HG03108 (cell line): Measurements from ENCODE around the gene SCN4A.

Experiments
- ATAC-seq: cut with Tn5 transposase; IDR thresholded peaks from one replicate; pipeline ENCODE4 v1.9.1; 2021; ENCODE audit warnings: moderate library complexity; ENCODE audit not compliant: unreplicated experiment

SCN4A gene

GRCh38 chr17:64002658-64003525 is 30.2 kb upstream of the SCN4A start:
- ATAC-seq, result no peak

GRCh38 chr17:64001763-64002529 is 29.2 kb upstream of the SCN4A start:
- no peak for ATAC-seq

- ATAC-seq, result no peak
Observed at GRCh38 chr17:64001091-64001579, 28.4 kb upstream of the SCN4A start.

GRCh38 chr17:63999680-64000531 is 27.2 kb upstream of the SCN4A start:
- no peak for ATAC-seq

- ATAC-seq, result no peak
Observed at GRCh38 chr17:63998721-63999679, 26.3 kb upstream of the SCN4A start.

- no peak for ATAC-seq
Observed at GRCh38 chr17:63998050-63998720, 25.5 kb upstream of the SCN4A start, which contains the start of gene PRR29. Gene PRR29 (plus strand): TSS chr17:63998351. CDS start chr17:63998365, 14 bp downstream.

GRCh38 chr17:63997341-63998048 is 24.8 kb upstream of the SCN4A start:
- ATAC-seq, result no peak

GRCh38 chr17:63996430-63997182 is 23.9 kb upstream of the SCN4A start:
- ATAC-seq, result no peak

- no peak for ATAC-seq
Observed at GRCh38 chr17:63995626-63996025, 22.9 kb upstream of the SCN4A start.

GRCh38 chr17:63993368-63993985 is 20.8 kb upstream of the SCN4A start:
- no peak for ATAC-seq

- no peak for ATAC-seq
Observed at GRCh38 chr17:63991611-63992010, 18.9 kb upstream of the SCN4A start.

- ATAC-seq, result no peak
Observed at GRCh38 chr17:63989622-63990345, 17.1 kb upstream of the SCN4A start.

GRCh38 chr17:63988741-63989621 is 16.3 kb upstream of the SCN4A start:
- no peak for ATAC-seq

- no peak for ATAC-seq
Observed at GRCh38 chr17:63988127-63988478, 15.4 kb upstream of the SCN4A start.

- no peak for ATAC-seq
Observed at GRCh38 chr17:63987221-63988126, 14.8 kb upstream of the SCN4A start.
